ENCODE measurements around the gene RRBP1. TPM values are rescaled to one million over a fixed set of nuclear protein-coding genes. Genes with fewer than 3 reads are reported as not detected.

The RRBP1 gene
- total and polyA plus RNA-seq, 2 experiments from 2014 or later, result 193 to 242 TPM

DNA sequence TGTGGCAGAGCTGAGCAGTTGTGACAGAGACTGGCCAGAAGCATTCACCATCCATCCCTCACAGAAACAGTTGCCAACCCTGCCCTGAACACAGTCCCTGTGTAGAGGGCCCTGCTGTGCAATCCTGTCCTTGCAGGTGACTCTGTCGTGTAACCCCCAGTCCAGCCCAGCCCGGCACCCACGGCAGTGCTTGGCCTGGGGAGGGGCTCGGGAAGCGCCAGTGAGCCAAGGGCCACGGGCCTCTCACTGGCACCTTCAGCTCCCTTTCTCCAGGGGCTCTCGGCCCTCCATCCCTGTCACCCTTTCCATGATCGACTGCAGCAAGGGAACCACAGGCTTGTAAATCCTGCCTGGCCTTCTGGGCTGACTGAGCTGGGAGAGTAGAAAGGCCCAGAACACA is 53.0 kb downstream of the RRBP1 start:
- no peaks in the 10 kb centered on the region for H3K36me3 ChIP-seq (replicated peaks; ENCODE audit: insufficient read depth, low read depth)
- no peak overlapping the region for H2AFZ ChIP-seq
- no peak overlapping the region for H3K27ac ChIP-seq
- no peaks in the 10 kb centered on the region for H3K9me2 ChIP-seq (replicated peaks; ENCODE audit: insufficient read depth)
- H3K4me3 ChIP-seq, result no peak overlapping the region
- no peaks in the 10 kb centered on the region for H3K9me3 ChIP-seq (ENCODE audit: low read depth)
- no peaks in the 10 kb centered on the region for H3K27me3 ChIP-seq
- no peak for TF ChIP-seq EZH2phosphoT487 (IDR thresholded peaks at IDR 0.05; ENCODE audit: low read depth, severe bottlenecking, unreplicated experiment)
- TF ChIP-seq, protein P1, sequence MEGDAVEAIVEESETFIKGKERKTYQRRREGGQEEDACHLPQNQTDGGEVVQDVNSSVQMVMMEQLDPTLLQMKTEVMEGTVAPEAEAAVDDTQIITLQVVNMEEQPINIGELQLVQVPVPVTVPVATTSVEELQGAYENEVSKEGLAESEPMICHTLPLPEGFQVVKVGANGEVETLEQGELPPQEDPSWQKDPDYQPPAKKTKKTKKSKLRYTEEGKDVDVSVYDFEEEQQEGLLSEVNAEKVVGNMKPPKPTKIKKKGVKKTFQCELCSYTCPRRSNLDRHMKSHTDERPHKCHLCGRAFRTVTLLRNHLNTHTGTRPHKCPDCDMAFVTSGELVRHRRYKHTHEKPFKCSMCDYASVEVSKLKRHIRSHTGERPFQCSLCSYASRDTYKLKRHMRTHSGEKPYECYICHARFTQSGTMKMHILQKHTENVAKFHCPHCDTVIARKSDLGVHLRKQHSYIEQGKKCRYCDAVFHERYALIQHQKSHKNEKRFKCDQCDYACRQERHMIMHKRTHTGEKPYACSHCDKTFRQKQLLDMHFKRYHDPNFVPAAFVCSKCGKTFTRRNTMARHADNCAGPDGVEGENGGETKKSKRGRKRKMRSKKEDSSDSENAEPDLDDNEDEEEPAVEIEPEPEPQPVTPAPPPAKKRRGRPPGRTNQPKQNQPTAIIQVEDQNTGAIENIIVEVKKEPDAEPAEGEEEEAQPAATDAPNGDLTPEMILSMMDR (IDR thresholded peaks at IDR 0.05; ENCODE audit: poor library complexity), result no peak
- TF ChIP-seq EZH2 (IDR thresholded peaks at IDR 0.05; ENCODE audit: borderline replicate concordance), result no peak
- peaks cover 42% of the 10 kb centered on the region for H4K20me1 ChIP-seq (ENCODE audit: insufficient read depth, poor library complexity, severe bottlenecking)
- H3K4me1 ChIP-seq (ENCODE audit: insufficient read depth), result no peaks in the 10 kb centered on the region
- peaks cover 53% of the 10 kb centered on the region for H3K79me2 ChIP-seq
- WGBS (ENCODE audit: low lambda C conversion rate, missing lambda C conversion rate), result 87% methylated on average over 8 of the region's 8 CpGs
- DNase-seq (ENCODE audit: low spot score), result no peak
- no peak overlapping the region for H3K4me2 ChIP-seq

DNA sequence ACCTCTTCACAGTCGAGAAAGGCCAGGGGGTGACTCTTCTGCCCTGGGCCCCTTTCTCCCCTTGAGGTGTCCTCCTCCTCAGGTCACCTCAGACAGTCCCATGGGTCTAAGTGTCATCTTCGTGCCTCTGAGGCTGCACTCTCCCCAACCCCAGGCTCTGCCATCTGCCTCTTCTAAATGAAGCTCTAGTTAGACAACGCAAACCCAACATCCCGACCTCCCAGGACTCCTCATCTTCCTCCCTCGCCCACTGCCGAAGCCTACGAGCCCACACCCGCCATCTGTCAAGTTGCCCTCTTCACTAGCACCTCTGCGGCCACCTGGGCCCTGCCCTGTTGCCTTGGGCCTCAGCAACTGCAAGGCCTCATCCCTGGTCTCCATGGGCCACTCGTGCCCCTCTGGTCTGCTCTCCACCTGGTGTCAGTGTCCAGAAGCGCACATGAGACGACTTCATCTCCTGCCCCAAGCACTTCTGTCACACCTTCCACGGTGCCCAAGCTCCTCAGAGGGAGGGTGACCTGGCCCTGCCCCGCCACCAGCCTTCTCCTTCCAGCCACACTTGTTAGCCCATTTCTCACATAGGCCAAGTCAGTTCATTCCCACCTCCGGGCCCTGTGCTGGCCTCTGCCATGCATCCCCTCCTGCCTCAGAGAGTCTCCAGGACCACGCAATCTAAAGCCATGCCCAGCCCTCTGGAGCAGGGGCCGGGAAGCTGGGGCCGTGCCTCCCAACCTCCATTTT is 53.8 kb downstream of the RRBP1 start:
- Histone ChIP-seq H3K9me3 (ENCODE audit: low read depth) (no peaks in the 10 kb centered on the region), H3K36me3 (replicated peaks; ENCODE audit: insufficient read depth, low read depth) (no peaks in the 10 kb centered on the region), H3K27me3 (no peaks in the 10 kb centered on the region), H3K79me2 (peaks cover 46% of the 10 kb centered on the region), H3K4me3 (no peak overlapping the region), H4K20me1 (ENCODE audit: insufficient read depth, poor library complexity, severe bottlenecking) (peaks cover 48% of the 10 kb centered on the region), H3K4me2 (no peak overlapping the region), H3K4me1 (ENCODE audit: insufficient read depth) (no peaks in the 10 kb centered on the region), H3K9me2 (replicated peaks; ENCODE audit: insufficient read depth) (no peaks in the 10 kb centered on the region), H2AFZ (no peak overlapping the region), H3K27ac (no peak overlapping the region)
- WGBS (ENCODE audit: low lambda C conversion rate, missing lambda C conversion rate), result 92% methylated on average over 18 of the region's 18 CpGs
- DNase-seq (ENCODE audit: low spot score), result no peak
- TF ChIP-seq, protein P1 (IDR thresholded peaks at IDR 0.05; ENCODE audit: poor library complexity), result no peak
- TF ChIP-seq EZH2phosphoT487 (IDR thresholded peaks at IDR 0.05; ENCODE audit: low read depth, severe bottlenecking, unreplicated experiment) (no peak), EZH2 (IDR thresholded peaks at IDR 0.05; ENCODE audit: borderline replicate concordance) (no peak)

DNA sequence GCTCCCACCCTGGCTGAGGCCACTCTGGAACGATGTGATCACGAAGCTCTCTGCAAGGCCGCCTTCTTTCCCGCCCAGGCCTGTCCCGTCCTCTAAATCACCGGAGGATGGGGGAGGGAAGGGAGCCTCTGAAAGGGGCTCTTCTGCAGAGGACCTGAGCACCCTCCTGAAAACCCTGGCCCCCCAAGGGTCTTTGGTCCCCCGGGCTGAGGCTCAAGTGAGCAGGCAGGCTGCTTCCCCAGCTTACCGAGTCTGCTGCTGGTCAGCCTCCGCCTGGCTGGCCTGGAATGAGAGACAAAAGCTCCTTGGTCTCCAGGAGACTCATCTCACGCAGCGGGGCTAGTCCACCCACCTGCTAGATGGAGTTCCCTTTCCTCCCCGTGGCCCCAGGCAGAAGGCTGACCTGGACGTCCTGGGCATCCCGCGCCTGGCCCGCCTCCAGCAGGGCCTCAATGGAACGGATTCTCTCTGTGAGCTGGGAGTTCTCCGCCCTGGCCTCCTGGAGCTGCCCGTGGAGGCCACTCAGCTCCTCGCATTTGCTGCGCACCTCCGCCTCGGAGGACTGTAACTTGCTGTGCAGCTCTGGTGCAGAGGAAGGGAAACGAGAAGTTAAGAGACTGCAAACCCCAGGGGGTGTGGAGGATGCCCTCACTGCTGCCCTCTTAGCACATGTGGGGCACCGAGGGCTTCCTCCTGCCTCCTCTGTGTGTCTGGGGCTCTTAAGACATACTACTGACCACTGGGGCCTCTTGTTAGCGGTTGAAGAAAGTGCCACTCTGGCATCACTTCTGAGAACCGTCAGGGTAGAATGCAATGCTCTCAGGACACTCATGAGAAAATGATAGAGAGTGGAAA is 54.7 kb downstream of the RRBP1 start:
- H3K79me2 ChIP-seq, result peaks cover 44% of the 10 kb centered on the region
- H3K4me1 ChIP-seq (ENCODE audit: insufficient read depth), result no peaks in the 10 kb centered on the region
- H3K4me2 ChIP-seq, result no peak overlapping the region
- H2AFZ ChIP-seq, result no peak overlapping the region
- H3K27ac ChIP-seq, result peak overlapping the region; percentile 40
- no peaks in the 10 kb centered on the region for H3K9me2 ChIP-seq (replicated peaks; ENCODE audit: insufficient read depth)
- WGBS (ENCODE audit: low lambda C conversion rate, missing lambda C conversion rate), result 89% methylated on average over 27 of the region's 27 CpGs
- peaks cover 48% of the 10 kb centered on the region for H4K20me1 ChIP-seq (ENCODE audit: insufficient read depth, poor library complexity, severe bottlenecking)
- DNase-seq (ENCODE audit: low spot score), result no peak
- TF ChIP-seq, protein P1 (IDR thresholded peaks at IDR 0.05; ENCODE audit: poor library complexity), result no peak
- TF ChIP-seq EZH2 (IDR thresholded peaks at IDR 0.05; ENCODE audit: borderline replicate concordance), result no peak
- no peak for TF ChIP-seq EZH2phosphoT487 (IDR thresholded peaks at IDR 0.05; ENCODE audit: low read depth, severe bottlenecking, unreplicated experiment)
- H3K36me3 ChIP-seq (replicated peaks; ENCODE audit: insufficient read depth, low read depth), result no peaks in the 10 kb centered on the region
- no peaks in the 10 kb centered on the region for H3K27me3 ChIP-seq
- H3K4me3 ChIP-seq, result no peak overlapping the region
- no peaks in the 10 kb centered on the region for H3K9me3 ChIP-seq (ENCODE audit: low read depth)

Measured in hepatocyte (in vitro differentiated cells).